GM12878 (cell line): ENCODE measurements around the gene TCN1. TPM values are rescaled to one million over a fixed set of nuclear protein-coding genes. Genes with fewer than 3 reads are reported as not detected.

Experiments
- ATAC-seq: fragments of 200-7000 bp; cut with Tn5 transposase; 3 replicates; pipeline ENCODE4 v1.9.1; 2020; ENCODE audit warnings: mild to moderate bottlenecking, moderate library complexity
- BruUV-seq: library from RNA; stranded (reverse); fragments of 400-500 nt; replicated peaks from 2 replicates; lab custom pipeline; 2021; lab: Mats Ljungman, UMichigan
- CTCF ChIA-PET: fragments of 300-600 bp; sonication (Branson Sonifier 250); formaldehyde crosslinking; extraction: SDS; loops from one replicate; lab custom pipeline; 2021; ENCODE audit warnings: inconsistent platforms; lab: Yijun Ruan, JAX
- POLR2A ChIA-PET: fragments of 350-600 bp; formaldehyde crosslinking; extraction: SDS; loops from one replicate; lab custom pipeline; 2021; ENCODE audit warnings: inconsistent platforms; lab: Charles Lee
- RAD21 ChIA-PET: fragments of 300-600 bp; sonication (Branson Sonifier 250); formaldehyde crosslinking; loops from one replicate; lab custom pipeline; 2023; ENCODE audit warnings: antibody characterized with exemption; ENCODE audit not compliant: unreplicated experiment; lab: Charles Lee
- SMC1A ChIA-PET: fragments of 300-600 bp; sonication (Branson Sonifier 250); formaldehyde crosslinking; loops from one replicate; lab custom pipeline; 2023; ENCODE audit not compliant: unreplicated experiment, uncharacterized antibody; lab: Charles Lee
- DNase-seq: peaks from one replicate; pipeline ENCODE4 v3.0.0-alpha.2; 2011; ENCODE audit warnings: low read depth, low spot score
- FAIRE-seq: peaks from 3 replicates; lab custom pipeline; 2011; peaks lifted over from hg19 to GRCh38; lab: Jason Lieb, UNC
- H2AFZ ChIP-seq: 2 replicates; pipeline ENCODE4 v1.6.0; 2011; ENCODE audit warnings: low read depth, low read length, control low read depth; ENCODE audit not compliant: control insufficient read depth
- H3K27ac ChIP-seq: 2 replicates; pipeline ENCODE4 v1.5.1; 2011; ENCODE audit warnings: control low read depth; ENCODE audit not compliant: control insufficient read depth, insufficient read depth
- H3K27me3 ChIP-seq, 2 experiments: replicated peaks in 1 of 2; 2 replicates each; pipeline versions ENCODE4 v1.6.0 to v1.6.1; 2011; ENCODE audit warnings: low read length in 1 of 2; ENCODE audit not compliant: control insufficient read depth in 2 of 2, insufficient read depth in 2 of 2
- H3K36me3 ChIP-seq, 2 experiments: 2 replicates each; pipeline ENCODE4 v1.5.1; 2011; ENCODE audit warnings: low read length in 1 of 2; ENCODE audit not compliant: control insufficient read depth in 2 of 2, insufficient read depth in 2 of 2
- H3K4me1 ChIP-seq: 2 replicates; pipeline ENCODE4 v1.6.1; 2011; ENCODE audit warnings: mild to moderate bottlenecking, low read length, moderate library complexity, mixed read lengths; ENCODE audit not compliant: control insufficient read depth, insufficient read depth
- H3K4me2 ChIP-seq: 2 replicates; pipeline ENCODE4 v1.6.0; 2011; ENCODE audit warnings: control low read depth; ENCODE audit not compliant: control insufficient read depth, insufficient read depth
- H3K4me3 ChIP-seq: fragments of 200-600 bp; sonication (generic); 2 replicates; pipeline ENCODE4 v1.5.1; 2016
- H3K79me2 ChIP-seq: 2 replicates; pipeline ENCODE4 v1.6.0; 2011; ENCODE audit warnings: low read length; ENCODE audit not compliant: control insufficient read depth, insufficient read depth
- H3K9ac ChIP-seq: 2 replicates; pipeline ENCODE4 v1.8.0; 2011; ENCODE audit warnings: low read length, control low read depth, mixed read lengths; ENCODE audit not compliant: control insufficient read depth, insufficient read depth
- H3K9me3 ChIP-seq: replicated peaks from 3 replicates; pipeline ENCODE4 v1.5.1; 2011; ENCODE audit warnings: mild to moderate bottlenecking, low read length; ENCODE audit not compliant: control insufficient read depth, insufficient read depth
- H4K20me1 ChIP-seq: 2 replicates; pipeline ENCODE4 v1.6.0; 2011; ENCODE audit not compliant: control insufficient read depth, insufficient read depth
- DPF2 ChIP-seq: fragments of 450-650 bp; IDR thresholded peaks from 2 replicates; pipeline ENCODE4 v1.6.1; 2017; ENCODE audit warnings: mild to moderate bottlenecking
- FOXM1 ChIP-seq: IDR thresholded peaks from 2 replicates; pipeline ENCODE4 v1.6.1; 2012; ENCODE audit warnings: low read depth, mild to moderate bottlenecking, inconsistent platforms, low read length, moderate library complexity
- GABPA ChIP-seq: IDR thresholded peaks from 2 replicates; pipeline ENCODE4 v1.6.1; 2014; ENCODE audit warnings: antibody characterized with exemption, low read depth, mild to moderate bottlenecking, inconsistent platforms
- KDM1A ChIP-seq: fragments of 200-600 bp; sonication (generic); IDR thresholded peaks from 2 replicates; pipeline ENCODE4 v1.6.1; 2016; ENCODE audit warnings: borderline replicate concordance
- MEF2B ChIP-seq: fragments of 450-650 bp; IDR thresholded peaks from 2 replicates; pipeline ENCODE4 v1.6.1; 2018; ENCODE audit warnings: mild to moderate bottlenecking, moderate library complexity; ENCODE audit not compliant: partially characterized antibody, poor library complexity, severe bottlenecking
- POLR2A ChIP-seq: IDR thresholded peaks from 2 replicates; pipeline ENCODE4 v1.6.1; 2011; ENCODE audit warnings: low read depth, mild to moderate bottlenecking, low read length
- POLR2AphosphoS2 ChIP-seq: IDR thresholded peaks from 2 replicates; pipeline ENCODE4 v1.6.1; 2011; ENCODE audit warnings: low read depth, mild to moderate bottlenecking, low read length, improper control_type of control experiment, moderate library complexity
- ZNF24 ChIP-seq: fragments of 450-650 bp; IDR thresholded peaks from 2 replicates; pipeline ENCODE4 v1.6.1; 2017; ENCODE audit warnings: antibody characterized with exemption, mild to moderate bottlenecking
- WGBS: methylation state at CpG from one replicate; pipeline ENCODE4 v1.1.6; 2016; ENCODE audit warnings: low lambda C conversion rate; ENCODE audit not compliant: insufficient replicate concordance, insufficient coverage; ENCODE audit errors: missing lambda C conversion rate; 5-methylcytosine and 5-hydroxymethylcytosine counted together
- in situ Hi-C: fragments of 300-500 bp; cut with MboI; formaldehyde crosslinking; loops from 9 replicates; pipeline ENCODE4 v1.14.3; 2018; ENCODE audit warnings: mixed read lengths
- intact Hi-C: fragments of 100-400 bp; cut with micrococcal nuclease; formaldehyde crosslinking; loops from one replicate; pipeline ENCODE4 v1.14.2; 2022; ENCODE audit not compliant: unreplicated experiment
- polyA plus RNA-seq, 11 experiments: library from polyadenylated mRNA; depleted of rRNA in 4 of 11; unstranded in 6 of 11; stranded (reverse) in 5 of 11; fragments of >200 nt; fragmentation: Nextera tagmentation in 4 of 11; fragmentation: Illumina TruSeq in 1 of 11; extraction: Ambion mirVana in 4 of 11; extraction: Trizol in 1 of 11; gene quantifications; 1 replicate in 1 of 11; 2 replicates in 10 of 11; pipeline versions ENCODE4 v1.2.1 to v1.2.3, GENCODE V29; 2011 to 2016; ENCODE audit warnings: inconsistent platforms in 2 of 11, missing spikeins in 2 of 11, low read depth in 1 of 11
- total RNA-seq, 4 experiments: library from RNA; depleted of rRNA in 3 of 4; stranded (reverse); fragments of >200 nt in 3 of 4; fragmentation: Illumina TruSeq in 1 of 4; extraction: Trizol in 1 of 4; gene quantifications; 2 replicates each; pipeline versions ENCODE4 v1.2.1 to v1.2.3, GENCODE V29; 2013 to 2021
- TF ChIP-seq, protein P1 (sequence below): IDR thresholded peaks from 2 replicates; pipeline ENCODE4 v1.6.1; 2012; ENCODE audit warnings: low read length, inconsistent platforms
- TF ChIP-seq, protein P2 (sequence below): fragments of 450-650 bp; formaldehyde crosslinking; IDR thresholded peaks from 2 replicates; pipeline ENCODE4 v1.4.0; 2022; ENCODE audit warnings: mild to moderate bottlenecking, moderate library complexity
- TF ChIP-seq, protein P3 (sequence below): fragments of 450-650 bp; IDR thresholded peaks from 2 replicates; pipeline ENCODE4 v1.6.1; 2017; ENCODE audit warnings: low read depth, mild to moderate bottlenecking, moderate library complexity
- TF ChIP-seq, protein P4 (sequence below): fragments of 450-650 bp; IDR thresholded peaks from 2 replicates; pipeline ENCODE4 v1.6.1; 2018; ENCODE audit warnings: borderline replicate concordance, mild to moderate bottlenecking; ENCODE audit not compliant: partially characterized antibody

The TCN1 gene
- total and polyA plus RNA-seq, 10 of the 15 experiments (the other 5 are each of a cell fraction or from before 2014, with no cell fraction given), result not detected

DNA sequence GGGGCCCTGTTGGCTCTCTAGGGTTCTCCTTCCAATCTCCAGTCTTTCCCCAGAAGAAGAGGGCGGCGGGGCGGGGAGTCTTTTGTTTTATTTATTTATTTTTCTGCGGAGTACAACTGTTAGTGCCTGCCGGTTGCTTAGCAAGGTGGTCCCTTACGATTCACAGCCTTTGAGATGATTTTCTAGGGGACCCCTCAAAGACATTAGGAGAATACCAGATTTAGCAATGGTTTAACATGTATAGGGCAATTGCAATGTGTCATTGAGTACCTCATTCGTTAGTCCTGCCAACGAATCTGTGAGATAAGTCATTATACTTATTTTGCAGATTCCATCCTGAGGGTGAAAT is 55.4 kb downstream of the TCN1 start:
- Histone ChIP-seq H3K9ac (peak overlapping the region; percentile 90; the same call in 1 of the 2 replicates), H3K4me2 (peak overlapping the region; percentile 78), H3K4me1 (no peaks in the 10 kb centered on the region; the same call in 1 of the 2 replicates), H3K36me3 (peaks cover 1 to 16% of the 10 kb centered on the region in 2 experiments), H3K79me2 (peaks cover 12% of the 10 kb centered on the region), H3K27me3 (no peaks in the 10 kb centered on the region), H3K9me3 (no peaks in the 10 kb centered on the region), H3K4me3 (peak overlapping the region; percentile 87; the same call in 1 of the 2 replicates), H2AFZ (peak overlapping the region; percentile 97), H4K20me1 (no peaks in the 10 kb centered on the region), H3K27ac (peak overlapping the region; percentile 67)
- no TSS peak for BruUV-seq
- intact Hi-C loops (loop anchor here (2.0 to 5.0 kb wide), 3 partner anchors 56 to 254 kb away; partner anchors contain the start of genes PATL1 and STX3), in situ Hi-C loops (no loop called here)
- no peak for FAIRE-seq
- ChIA-PET POLR2A (interaction anchor here (1.1 to 1.5 kb wide), 2 partner anchors 195 to 273 kb away, joined by 3 to 4 read pairs; partner anchors contain the start of gene OSBP), SMC1A (interaction anchor here (2.4 kb wide), 1 partner anchor 440 kb away, joined by 8 read pairs; no protein-coding TSS in a partner anchor), CTCF (interaction anchor here (1.2 to 3.0 kb wide), 5 partner anchors 9 to 440 kb away, joined by 3 to 17 read pairs (median 6); partner anchors contain the start of gene STX3), RAD21 (no interaction called here)
- peak; percentile 4; the same call in 2 of the 3 replicates for ATAC-seq
- no peak for DNase-seq
- 32% methylated on average over 8 of the region's 8 CpGs for WGBS
- TF ChIP-seq DPF2 (no peak), POLR2AphosphoS2 (no peak), GABPA (no peak), ZNF24 (no peak), MEF2B (peak; percentile 1), KDM1A (no peak), POLR2A (no peak), FOXM1 (no peak; the same call in 1 of the 2 replicates)
- TF ChIP-seq, protein P1, sequence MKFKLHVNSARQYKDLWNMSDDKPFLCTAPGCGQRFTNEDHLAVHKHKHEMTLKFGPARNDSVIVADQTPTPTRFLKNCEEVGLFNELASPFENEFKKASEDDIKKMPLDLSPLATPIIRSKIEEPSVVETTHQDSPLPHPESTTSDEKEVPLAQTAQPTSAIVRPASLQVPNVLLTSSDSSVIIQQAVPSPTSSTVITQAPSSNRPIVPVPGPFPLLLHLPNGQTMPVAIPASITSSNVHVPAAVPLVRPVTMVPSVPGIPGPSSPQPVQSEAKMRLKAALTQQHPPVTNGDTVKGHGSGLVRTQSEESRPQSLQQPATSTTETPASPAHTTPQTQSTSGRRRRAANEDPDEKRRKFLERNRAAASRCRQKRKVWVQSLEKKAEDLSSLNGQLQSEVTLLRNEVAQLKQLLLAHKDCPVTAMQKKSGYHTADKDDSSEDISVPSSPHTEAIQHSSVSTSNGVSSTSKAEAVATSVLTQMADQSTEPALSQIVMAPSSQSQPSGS, result no peak
- TF ChIP-seq, protein P2, sequence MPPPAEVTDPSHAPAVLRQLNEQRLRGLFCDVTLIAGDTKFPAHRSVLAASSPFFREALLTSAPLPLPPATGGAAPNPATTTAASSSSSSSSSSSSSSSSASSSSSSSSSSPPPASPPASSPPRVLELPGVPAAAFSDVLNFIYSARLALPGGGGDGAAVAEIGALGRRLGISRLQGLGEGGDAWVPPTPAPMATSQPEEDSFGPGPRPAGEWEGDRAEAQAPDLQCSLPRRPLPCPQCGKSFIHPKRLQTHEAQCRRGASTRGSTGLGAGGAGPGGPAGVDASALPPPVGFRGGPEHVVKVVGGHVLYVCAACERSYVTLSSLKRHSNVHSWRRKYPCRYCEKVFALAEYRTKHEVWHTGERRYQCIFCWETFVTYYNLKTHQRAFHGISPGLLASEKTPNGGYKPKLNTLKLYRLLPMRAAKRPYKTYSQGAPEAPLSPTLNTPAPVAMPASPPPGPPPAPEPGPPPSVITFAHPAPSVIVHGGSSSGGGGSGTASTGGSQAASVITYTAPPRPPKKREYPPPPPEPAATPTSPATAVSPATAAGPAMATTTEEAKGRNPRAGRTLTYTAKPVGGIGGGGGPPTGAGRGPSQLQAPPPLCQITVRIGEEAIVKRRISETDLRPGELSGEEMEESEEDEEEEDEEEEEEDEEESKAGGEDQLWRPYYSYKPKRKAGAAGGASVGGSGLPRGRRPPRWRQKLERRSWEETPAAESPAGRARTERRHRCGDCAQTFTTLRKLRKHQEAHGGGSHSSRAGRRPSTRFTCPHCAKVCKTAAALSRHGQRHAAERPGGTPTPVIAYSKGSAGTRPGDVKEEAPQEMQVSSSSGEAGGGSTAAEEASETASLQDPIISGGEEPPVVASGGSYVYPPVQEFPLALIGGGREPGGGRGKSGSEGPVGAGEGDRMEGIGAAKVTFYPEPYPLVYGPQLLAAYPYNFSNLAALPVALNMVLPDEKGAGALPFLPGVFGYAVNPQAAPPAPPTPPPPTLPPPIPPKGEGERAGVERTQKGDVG (CRISPR knock-in tag), result no peak
- TF ChIP-seq, protein P3, sequence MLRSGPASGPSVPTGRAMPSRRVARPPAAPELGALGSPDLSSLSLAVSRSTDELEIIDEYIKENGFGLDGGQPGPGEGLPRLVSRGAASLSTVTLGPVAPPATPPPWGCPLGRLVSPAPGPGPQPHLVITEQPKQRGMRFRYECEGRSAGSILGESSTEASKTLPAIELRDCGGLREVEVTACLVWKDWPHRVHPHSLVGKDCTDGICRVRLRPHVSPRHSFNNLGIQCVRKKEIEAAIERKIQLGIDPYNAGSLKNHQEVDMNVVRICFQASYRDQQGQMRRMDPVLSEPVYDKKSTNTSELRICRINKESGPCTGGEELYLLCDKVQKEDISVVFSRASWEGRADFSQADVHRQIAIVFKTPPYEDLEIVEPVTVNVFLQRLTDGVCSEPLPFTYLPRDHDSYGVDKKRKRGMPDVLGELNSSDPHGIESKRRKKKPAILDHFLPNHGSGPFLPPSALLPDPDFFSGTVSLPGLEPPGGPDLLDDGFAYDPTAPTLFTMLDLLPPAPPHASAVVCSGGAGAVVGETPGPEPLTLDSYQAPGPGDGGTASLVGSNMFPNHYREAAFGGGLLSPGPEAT, result peak; percentile 14; the same call in 1 of the 2 replicates
- TF ChIP-seq, protein P4, sequence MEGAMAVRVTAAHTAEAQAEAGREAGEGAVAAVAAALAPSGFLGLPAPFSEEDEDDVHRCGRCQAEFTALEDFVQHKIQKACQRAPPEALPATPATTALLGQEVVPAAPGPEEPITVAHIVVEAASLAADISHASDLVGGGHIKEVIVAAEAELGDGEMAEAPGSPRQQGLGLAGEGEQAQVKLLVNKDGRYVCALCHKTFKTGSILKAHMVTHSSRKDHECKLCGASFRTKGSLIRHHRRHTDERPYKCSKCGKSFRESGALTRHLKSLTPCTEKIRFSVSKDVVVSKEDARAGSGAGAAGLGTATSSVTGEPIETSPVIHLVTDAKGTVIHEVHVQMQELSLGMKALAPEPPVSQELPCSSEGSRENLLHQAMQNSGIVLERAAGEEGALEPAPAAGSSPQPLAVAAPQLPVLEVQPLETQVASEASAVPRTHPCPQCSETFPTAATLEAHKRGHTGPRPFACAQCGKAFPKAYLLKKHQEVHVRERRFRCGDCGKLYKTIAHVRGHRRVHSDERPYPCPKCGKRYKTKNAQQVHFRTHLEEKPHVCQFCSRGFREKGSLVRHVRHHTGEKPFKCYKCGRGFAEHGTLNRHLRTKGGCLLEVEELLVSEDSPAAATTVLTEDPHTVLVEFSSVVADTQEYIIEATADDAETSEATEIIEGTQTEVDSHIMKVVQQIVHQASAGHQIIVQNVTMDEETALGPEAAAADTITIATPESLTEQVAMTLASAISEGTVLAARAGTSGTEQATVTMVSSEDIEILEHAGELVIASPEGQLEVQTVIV, result no peak
